ENCODE results near the gene SLC12A7.

DNA sequence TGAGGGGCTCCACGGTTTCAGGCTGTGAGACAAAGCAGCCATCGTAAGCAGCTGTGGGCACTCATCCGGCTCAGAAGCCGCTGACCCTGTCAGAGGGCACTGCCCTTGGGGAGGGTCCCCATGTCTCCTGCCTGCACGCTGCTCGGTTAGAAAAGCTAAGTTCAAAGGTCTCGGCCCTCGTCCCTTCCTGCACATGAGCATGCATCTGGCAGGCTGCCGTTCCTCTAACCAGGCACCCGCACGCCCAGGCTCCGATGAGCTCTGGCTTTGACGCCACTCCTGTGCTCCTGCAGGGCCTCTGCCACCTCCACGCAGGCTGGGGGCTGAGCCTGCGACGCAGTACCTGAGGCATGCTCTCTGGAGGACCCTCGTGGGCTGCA, 52.0 kb downstream of the SLC12A7 start:
- TF ChIP-seq POLR2AphosphoS5 (IDR thresholded peaks at IDR 0.05), result no peak
- TF ChIP-seq, protein P1, sequence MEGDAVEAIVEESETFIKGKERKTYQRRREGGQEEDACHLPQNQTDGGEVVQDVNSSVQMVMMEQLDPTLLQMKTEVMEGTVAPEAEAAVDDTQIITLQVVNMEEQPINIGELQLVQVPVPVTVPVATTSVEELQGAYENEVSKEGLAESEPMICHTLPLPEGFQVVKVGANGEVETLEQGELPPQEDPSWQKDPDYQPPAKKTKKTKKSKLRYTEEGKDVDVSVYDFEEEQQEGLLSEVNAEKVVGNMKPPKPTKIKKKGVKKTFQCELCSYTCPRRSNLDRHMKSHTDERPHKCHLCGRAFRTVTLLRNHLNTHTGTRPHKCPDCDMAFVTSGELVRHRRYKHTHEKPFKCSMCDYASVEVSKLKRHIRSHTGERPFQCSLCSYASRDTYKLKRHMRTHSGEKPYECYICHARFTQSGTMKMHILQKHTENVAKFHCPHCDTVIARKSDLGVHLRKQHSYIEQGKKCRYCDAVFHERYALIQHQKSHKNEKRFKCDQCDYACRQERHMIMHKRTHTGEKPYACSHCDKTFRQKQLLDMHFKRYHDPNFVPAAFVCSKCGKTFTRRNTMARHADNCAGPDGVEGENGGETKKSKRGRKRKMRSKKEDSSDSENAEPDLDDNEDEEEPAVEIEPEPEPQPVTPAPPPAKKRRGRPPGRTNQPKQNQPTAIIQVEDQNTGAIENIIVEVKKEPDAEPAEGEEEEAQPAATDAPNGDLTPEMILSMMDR (IDR thresholded peaks at IDR 0.05), result no peak
